K562 (cell line): ENCODE measurements around the gene NUP88. TPM values are rescaled to one million over a fixed set of nuclear protein-coding genes. Genes with fewer than 3 reads are reported as not detected.

Source experiments
- ATAC-seq: fragments of 200-7000 bp; cut with Tn5 transposase; 3 replicates; pipeline ENCODE4 v1.9.1; 2020; ENCODE audit warnings: moderate library complexity
- BruUV-seq: library from RNA; stranded (reverse); fragments of 400-500 nt; replicated peaks from 2 replicates; lab custom pipeline; 2021; lab: Mats Ljungman, UMichigan
- CTCF ChIA-PET: fragments of 300-600 bp; formaldehyde crosslinking; extraction: SDS; loops from one replicate; lab custom pipeline; 2021; ENCODE audit warnings: low intra/inter-chr PET ratio; lab: Yijun Ruan, JAX
- POLR2A ChIA-PET: fragments of 300-600, 350-650 bp; sonication (Branson Sonifier 250); formaldehyde crosslinking; extraction: SDS; loops from one replicate; lab custom pipeline; 2021; ENCODE audit warnings: antibody characterized with exemption, inconsistent platforms; lab: Yijun Ruan, JAX
- DNase-seq, 4 experiments: peaks; one replicate each; pipeline versions ENCODE4 v3.0.0 to v3.0.0-alpha.2; 2011 to 2018; ENCODE audit warnings: low spot score in 3 of 4, mixed read lengths in 3 of 4; ENCODE audit errors: extremely low read depth in 1 of 4
- FAIRE-seq: peaks from 2 replicates; lab custom pipeline; 2011; peaks lifted over from hg19 to GRCh38; lab: Jason Lieb, UNC
- H2AFZ ChIP-seq: 2 replicates; pipeline ENCODE4 v1.6.0; 2011; ENCODE audit warnings: low read depth, low read length, control low read depth, inconsistent platforms
- H3K27ac ChIP-seq: fragments of 200-600 bp; 3 replicates; pipeline ENCODE4 v1.8.0; 2011; ENCODE audit warnings: low read depth, mild to moderate bottlenecking, control low read depth, inconsistent platforms, low read length, moderate library complexity, mixed read lengths; ENCODE audit errors: extremely low read depth
- H3K27me3 ChIP-seq, 2 experiments: fragments of 300-600 bp in 1 of 2; 2 replicates in 1 of 2; 3 replicates in 1 of 2; pipeline versions ENCODE4 v1.6.0 to v1.8.0; 2011; ENCODE audit warnings: inconsistent platforms in 2 of 2, low read length in 2 of 2, mild to moderate bottlenecking in 1 of 2, mixed read lengths in 1 of 2, moderate library complexity in 1 of 2; ENCODE audit not compliant: control insufficient read depth in 2 of 2, insufficient read depth in 2 of 2
- H3K36me3 ChIP-seq: fragments of 300-600 bp; 3 replicates; pipeline ENCODE4 v1.8.0; 2011; ENCODE audit warnings: mild to moderate bottlenecking, low read length, inconsistent platforms; ENCODE audit not compliant: control insufficient read depth, insufficient read depth
- H3K4me1 ChIP-seq, 2 experiments: fragments of 200-600 bp in 1 of 2; replicated peaks in 1 of 2; 2 replicates in 1 of 2; 3 replicates in 1 of 2; pipeline versions ENCODE4 v1.5.1 to v1.8.0; 2011; ENCODE audit warnings: inconsistent platforms in 2 of 2, low read length in 2 of 2, mild to moderate bottlenecking in 1 of 2, mixed read lengths in 1 of 2, moderate library complexity in 1 of 2; ENCODE audit not compliant: control insufficient read depth in 2 of 2, insufficient read depth in 2 of 2
- H3K4me2 ChIP-seq: 2 replicates; pipeline ENCODE4 v1.6.1; 2011; ENCODE audit warnings: low read length, control low read depth, inconsistent platforms, mixed read lengths; ENCODE audit not compliant: insufficient read depth
- H3K4me3 ChIP-seq: fragments of 200-600 bp; sonication (generic), shearing (Covaris generic); 2 replicates; pipeline ENCODE4 v1.5.1; 2016; ENCODE audit warnings: control low read depth, inconsistent platforms
- H3K79me2 ChIP-seq: fragments of 200-600 bp; 3 replicates; pipeline ENCODE4 v1.8.0; 2011; ENCODE audit warnings: low read length, inconsistent platforms; ENCODE audit not compliant: control insufficient read depth, insufficient read depth
- H3K9ac ChIP-seq, 2 experiments: 2 replicates each; pipeline versions ENCODE4 v1.6.0 to v1.6.1; 2011; ENCODE audit warnings: low read depth in 2 of 2, low read length in 2 of 2, control low read depth in 1 of 2, inconsistent platforms in 1 of 2, mild to moderate bottlenecking in 1 of 2, mixed read lengths in 1 of 2; ENCODE audit not compliant: insufficient read depth in 1 of 2
- H3K9me1 ChIP-seq: one replicate; pipeline ENCODE4 v1.6.0; 2011; ENCODE audit warnings: inconsistent platforms, mild to moderate bottlenecking, low read length, moderate library complexity; ENCODE audit not compliant: control insufficient read depth, insufficient read depth
- H3K9me3 ChIP-seq: replicated peaks from 2 replicates; pipeline ENCODE4 v1.5.1; 2011; ENCODE audit warnings: low read depth, low read length, inconsistent platforms; ENCODE audit not compliant: control insufficient read depth, insufficient read depth
- H4K20me1 ChIP-seq: replicated peaks from 2 replicates; pipeline ENCODE4 v1.6.1; 2011; ENCODE audit warnings: low read length, inconsistent platforms, mixed read lengths; ENCODE audit not compliant: control insufficient read depth, insufficient read depth
- CREB3L1 ChIP-seq: fragments of 450-650 bp; IDR thresholded peaks from 2 replicates; pipeline ENCODE4 v1.6.1; 2014; ENCODE audit warnings: low read depth, mild to moderate bottlenecking, moderate library complexity, borderline replicate concordance
- HIVEP1 ChIP-seq: fragments of 250-450 bp; sonication (Bioruptor Pico); IDR thresholded peaks from 2 replicates; pipeline ENCODE4 v1.4.0; 2020; ENCODE audit warnings: mild to moderate bottlenecking
- JUN ChIP-seq, 2 experiments: sonication (generic) in 1 of 2; formaldehyde crosslinking in 1 of 2; IDR thresholded peaks; 2 replicates each; pipeline versions ENCODE4 v1.6.1 to v1.8.0; 2012 to 2022; ENCODE audit warnings: borderline replicate concordance in 2 of 2, mild to moderate bottlenecking in 2 of 2, improper control_type of control experiment in 1 of 2, low read depth in 1 of 2, low read length in 1 of 2, missing genetic modification reagents in 1 of 2
- KDM1A ChIP-seq, 2 experiments: fragments of 450-650 bp; IDR thresholded peaks; 2 replicates each; pipeline ENCODE4 v1.6.1; 2016; ENCODE audit warnings: mild to moderate bottlenecking in 2 of 2
- SMC3 ChIP-seq: conservative IDR thresholded peaks from 2 replicates; pipeline ENCODE4 v1.6.1; 2011; ENCODE audit warnings: low read depth, low read length, improper control_type of control experiment; ENCODE audit not compliant: insufficient read depth
- ZNF316 ChIP-seq: fragments of 450-650 bp; IDR thresholded peaks from 2 replicates; pipeline ENCODE4 v1.6.1; 2016
- ZNF77 ChIP-seq: fragments of 250-450 bp; sonication (Bioruptor Pico); IDR thresholded peaks from 2 replicates; pipeline ENCODE4 v1.5.0; 2020
- WGBS: fragments of 100-300 bp; shearing (Covaris generic); methylation state at CpG from one replicate; pipeline ENCODE4 v1.1.6; 2016; ENCODE audit warnings: low coverage, mixed read lengths; ENCODE audit not compliant: insufficient coverage; ENCODE audit errors: missing lambda C conversion rate; 5-methylcytosine and 5-hydroxymethylcytosine counted together
- in situ Hi-C: fragments of 300-500 bp; cut with MboI; formaldehyde crosslinking; loops from 4 replicates; pipeline ENCODE4 v1.15.0; 2018; ENCODE audit warnings: inconsistent platforms, mixed read lengths
- intact Hi-C: fragments of 100-400 bp; cut with micrococcal nuclease; formaldehyde crosslinking; loops from 2 replicates; pipeline ENCODE4 v1.14.2; 2022
- polyA plus RNA-seq, 8 experiments: library from polyadenylated mRNA; depleted of rRNA in 4 of 8; stranded (reverse) in 5 of 8; unstranded in 3 of 8; fragments of >200 nt; fragmentation: Nextera tagmentation in 2 of 8; fragmentation: Illumina TruSeq in 1 of 8; extraction: Ambion mirVana in 2 of 8; extraction: Trizol in 1 of 8; gene quantifications; 2 replicates each; pipeline versions ENCODE4 v1.2.1 to v1.2.3, GENCODE V29; 2011 to 2014; ENCODE audit warnings: inconsistent platforms in 1 of 8, missing spikeins in 1 of 8
- total RNA-seq, 7 experiments: library from RNA; depleted of rRNA in 6 of 7; stranded (reverse); fragments of >200 nt in 6 of 7; fragmentation: Illumina TruSeq in 2 of 7; extraction: Trizol in 2 of 7; gene quantifications; 2 replicates each; pipeline versions ENCODE4 v1.2.1 to v1.2.3, GENCODE V29; 2011 to 2021; ENCODE audit warnings: low replicate concordance in 1 of 7

The NUP88 gene
- total and polyA plus RNA-seq, 9 of the 15 experiments (the other 6 are each of a cell fraction or from before 2014, with no cell fraction given): 59.9 to 160 (median 119) TPM

GRCh38 chr17:5422505-5422904 lies 3.0 kb upstream of the NUP88 start:
- no peak for ATAC-seq
- Histone ChIP-seq H3K36me3 (peaks cover 56% of the 10 kb centered on the region), H3K4me1 (peaks cover 3 to 4% of the 10 kb centered on the region in 2 experiments; a peak in 2 of 5 replicates), H3K4me3 (no peak overlapping the region), H3K27me3 (no peaks in the 10 kb centered on the region), H3K4me2 (no peak overlapping the region), H3K9ac (no peak overlapping the region), H3K27ac (no peak overlapping the region), H3K9me3 (no peaks in the 10 kb centered on the region), H3K79me2 (peaks cover 54% of the 10 kb centered on the region), H4K20me1 (no peaks in the 10 kb centered on the region), H3K9me1 (no peaks in the 10 kb centered on the region), H2AFZ (no peak overlapping the region)
- intact Hi-C loops (no loop called here), in situ Hi-C loops (no loop called here)
- no peak for DNase-seq
- ChIA-PET CTCF (no interaction called here), POLR2A (interaction anchor here (0.6 to 1.7 kb wide), 3 partner anchors 10 to 197 kb away, joined by 3 to 4 read pairs (median 3); no protein-coding TSS in a partner anchor)
- no TSS peak for BruUV-seq
- WGBS: 86% methylated on average over 2 of the region's 2 CpGs
- no peak for FAIRE-seq
- TF ChIP-seq KDM1A (IDR thresholded peaks at IDR 0.05) (peak; percentile 65 to 79; a peak in 3 of 4 replicates), CREB3L1 (no peak), HIVEP1 (CRISPR knock-in tag) (no peak), SMC3 (no peak), JUN (IDR thresholded peaks at IDR 0.05; ENCODE audit: borderline replicate concordance, low read depth, low read length) (no peak), JUN (CRISPR knock-in tag; IDR thresholded peaks at IDR 0.05; ENCODE audit: borderline replicate concordance) (no peak), ZNF77 (CRISPR knock-in tag) (no peak), ZNF316 (peak; percentile 49; the same call in 1 of the 2 replicates)
